ENCODE measurements around the gene F9.

Gene F9

DNA sequence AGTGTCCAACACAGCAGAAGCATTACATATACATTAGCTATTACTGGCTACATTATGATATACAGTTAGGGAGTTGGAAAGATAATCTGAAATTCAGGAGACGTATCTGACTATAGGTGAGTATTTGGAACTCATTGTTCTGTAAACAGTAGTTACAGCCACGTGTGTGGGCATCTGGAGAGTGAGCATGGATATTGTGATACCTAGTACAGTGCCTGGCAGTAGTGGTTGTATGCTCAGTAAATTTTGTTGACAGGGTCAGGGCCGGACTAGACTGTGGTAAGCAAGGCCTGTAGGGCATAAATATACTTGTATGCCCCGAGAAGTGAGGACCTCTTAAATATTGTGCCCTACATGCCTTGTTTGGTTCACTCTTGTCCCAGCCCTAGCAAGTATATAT lies 2.9 kb downstream of the F9 start:
- CTCF ChIA-PET = no interaction called here
- POLR2A ChIA-PET = no interaction called here
- no peak for DNase-seq (ENCODE audit: extremely low spot score)
- TF ChIP-seq, protein P1, sequence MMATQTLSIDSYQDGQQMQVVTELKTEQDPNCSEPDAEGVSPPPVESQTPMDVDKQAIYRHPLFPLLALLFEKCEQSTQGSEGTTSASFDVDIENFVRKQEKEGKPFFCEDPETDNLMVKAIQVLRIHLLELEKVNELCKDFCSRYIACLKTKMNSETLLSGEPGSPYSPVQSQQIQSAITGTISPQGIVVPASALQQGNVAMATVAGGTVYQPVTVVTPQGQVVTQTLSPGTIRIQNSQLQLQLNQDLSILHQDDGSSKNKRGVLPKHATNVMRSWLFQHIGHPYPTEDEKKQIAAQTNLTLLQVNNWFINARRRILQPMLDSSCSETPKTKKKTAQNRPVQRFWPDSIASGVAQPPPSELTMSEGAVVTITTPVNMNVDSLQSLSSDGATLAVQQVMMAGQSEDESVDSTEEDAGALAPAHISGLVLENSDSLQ (IDR thresholded peaks at IDR 0.05) = no peak
- TF ChIP-seq LEF1 (IDR thresholded peaks at IDR 0.05; ENCODE audit: borderline replicate concordance) (no peak), CTBP1 (IDR thresholded peaks at IDR 0.05; ENCODE audit: borderline replicate concordance) (no peak), FOXM1 (IDR thresholded peaks at IDR 0.05; ENCODE audit: borderline replicate concordance) (no peak), SUZ12 (IDR thresholded peaks at IDR 0.05) (no peak), ZNF384 (IDR thresholded peaks at IDR 0.05) (no peak), SP1 (IDR thresholded peaks at IDR 0.05) (no peak), FOXA1 (IDR thresholded peaks at IDR 0.05) (no peak), ELF4 (IDR thresholded peaks at IDR 0.05) (no peak)

DNA sequence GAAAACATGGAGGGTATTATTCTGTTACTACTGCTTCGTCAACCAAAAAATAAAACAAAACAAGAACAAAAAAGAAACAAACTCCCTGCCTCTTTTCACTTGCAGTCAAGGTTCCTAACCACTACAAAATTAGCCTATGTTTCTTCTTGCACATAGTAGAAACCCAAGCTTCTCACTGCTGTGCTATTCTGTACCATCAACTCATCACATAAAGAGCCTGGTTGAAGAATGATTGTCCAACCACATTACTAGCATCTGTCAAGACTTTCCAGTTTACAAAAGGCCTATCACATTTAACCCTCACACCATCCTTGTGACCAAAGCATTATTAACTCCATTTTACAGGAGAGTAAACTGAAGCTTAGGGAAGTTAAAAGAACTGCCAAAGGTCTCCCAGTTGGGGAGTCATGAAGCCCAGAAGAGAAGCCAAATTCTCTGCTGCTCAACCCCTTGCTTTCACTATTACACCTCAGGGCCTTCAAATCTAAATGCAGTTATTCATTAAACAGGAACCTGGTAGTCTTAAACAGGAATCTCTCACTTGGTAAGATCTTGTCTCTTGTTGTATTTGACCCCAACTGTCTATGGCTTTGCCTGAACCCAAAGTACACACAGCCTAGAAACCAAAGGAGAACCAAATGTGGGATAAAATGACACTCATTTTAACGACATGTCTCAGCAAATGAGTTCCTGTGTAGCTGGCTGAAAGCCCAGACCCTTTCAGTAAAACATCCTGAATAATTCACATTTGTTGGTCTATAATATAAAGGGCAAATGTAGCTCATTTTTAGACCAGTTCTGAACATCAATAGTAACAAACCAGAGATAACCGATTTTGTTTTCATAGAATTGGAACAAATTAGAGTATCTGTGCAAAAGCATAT lies 8.6 kb downstream of the F9 start:
- ChIA-PET CTCF (no interaction called here), POLR2A (no interaction called here)
- no peak for DNase-seq (ENCODE audit: extremely low spot score)
- no peak for TF ChIP-seq NFRKB (IDR thresholded peaks at IDR 0.05)
- TF ChIP-seq ZNF384 (IDR thresholded peaks at IDR 0.05) = no peak
- no peak for TF ChIP-seq LEF1 (IDR thresholded peaks at IDR 0.05; ENCODE audit: borderline replicate concordance)

DNA sequence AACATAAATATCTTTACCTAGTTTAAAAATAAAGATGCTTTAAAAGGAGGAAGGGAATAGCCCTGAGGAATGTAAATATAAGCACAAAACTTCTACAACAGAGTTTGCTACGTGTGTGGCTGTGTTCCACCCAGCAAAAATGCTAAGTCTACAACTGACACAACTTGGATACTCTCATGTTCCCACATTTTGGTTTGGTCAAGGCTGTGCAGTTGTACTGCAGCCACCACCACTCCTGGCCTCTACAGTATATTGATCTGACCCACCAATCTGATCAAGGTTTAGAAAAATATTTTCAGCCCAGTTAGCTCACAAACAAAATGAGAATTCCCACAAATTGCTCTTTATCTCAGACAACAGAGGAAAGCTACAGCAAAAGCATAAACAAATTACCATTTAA lies 12.1 kb downstream of the F9 start:
- POLR2A ChIA-PET = no interaction called here

DNA sequence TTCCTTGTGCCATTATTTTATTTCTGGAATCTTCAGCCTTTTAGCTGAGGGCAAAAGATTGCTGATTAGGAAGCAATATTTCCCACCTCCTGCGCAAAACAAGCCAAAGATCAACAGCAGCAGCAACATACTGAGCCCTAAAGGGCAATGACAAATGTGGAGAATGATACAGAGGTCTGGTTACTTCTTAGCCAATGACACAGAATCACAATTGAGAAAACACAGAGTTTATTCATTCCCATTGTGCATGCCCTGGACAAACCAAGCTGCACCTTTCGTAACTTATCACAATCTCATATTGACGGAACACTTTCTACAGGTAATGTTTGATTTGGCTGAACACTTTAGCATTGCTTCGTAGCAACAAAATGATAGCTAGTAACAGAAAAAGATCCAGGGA lies 13.4 kb downstream of the F9 start:
- TF ChIP-seq FOXM1 (IDR thresholded peaks at IDR 0.05; ENCODE audit: borderline replicate concordance) (no peak), ZNF384 (IDR thresholded peaks at IDR 0.05) (no peak), CTBP1 (IDR thresholded peaks at IDR 0.05; ENCODE audit: borderline replicate concordance) (no peak), NFRKB (IDR thresholded peaks at IDR 0.05) (no peak), L3MBTL2 (conservative IDR thresholded peaks at IDR 0.05) (no peak), FOXK2 (IDR thresholded peaks at IDR 0.05) (no peak), TARDBP (IDR thresholded peaks at IDR 0.05) (no peak), BHLHE40 (IDR thresholded peaks at IDR 0.05; ENCODE audit: borderline replicate concordance) (no peak), SP1 (IDR thresholded peaks at IDR 0.05) (no peak), FOXA1 (IDR thresholded peaks at IDR 0.05) (no peak), ELF4 (IDR thresholded peaks at IDR 0.05) (no peak), HDGF (IDR thresholded peaks at IDR 0.05; ENCODE audit: borderline replicate concordance) (no peak)
- CTCF ChIA-PET = no interaction called here
- DNase-seq (ENCODE audit: extremely low spot score) = no peak
- POLR2A ChIA-PET = no interaction called here

More for the DNA sequence above, 12.1 kb downstream of the F9 start:
- CTCF ChIA-PET = no interaction called here
- TF ChIP-seq BHLHE40 (IDR thresholded peaks at IDR 0.05; ENCODE audit: borderline replicate concordance) (no peak), SUZ12 (IDR thresholded peaks at IDR 0.05) (no peak), ZNF384 (IDR thresholded peaks at IDR 0.05) (no peak), LEF1 (IDR thresholded peaks at IDR 0.05; ENCODE audit: borderline replicate concordance) (no peak), L3MBTL2 (conservative IDR thresholded peaks at IDR 0.05) (no peak)
- no peak for DNase-seq (ENCODE audit: extremely low spot score)

DNA sequence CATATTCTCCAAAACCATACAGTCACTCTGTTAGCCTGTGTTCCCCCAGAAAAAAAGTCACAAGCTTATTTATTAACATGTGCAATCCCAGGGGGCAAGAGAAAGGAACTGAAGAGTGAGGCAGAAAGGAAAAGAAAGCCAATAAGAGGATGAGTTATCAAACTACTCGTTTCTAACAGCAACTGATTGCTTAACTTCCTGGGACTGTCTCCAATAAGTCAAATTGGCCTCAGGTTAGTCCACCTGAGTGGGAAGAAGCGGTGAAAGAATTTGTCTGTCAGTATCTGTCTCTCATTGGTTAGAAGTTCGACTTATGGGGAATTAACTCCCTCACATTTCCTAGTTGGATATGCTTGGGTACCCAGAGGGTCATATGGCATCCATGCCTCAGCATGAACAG lies 14.1 kb downstream of the F9 start:
- ChIA-PET CTCF (no interaction called here), POLR2A (no interaction called here)
- DNase-seq (ENCODE audit: extremely low spot score) = no peak
- no peak for TF ChIP-seq HDGF (IDR thresholded peaks at IDR 0.05; ENCODE audit: borderline replicate concordance)
- TF ChIP-seq SUZ12 (IDR thresholded peaks at IDR 0.05) = no peak
- TF ChIP-seq, protein P1 (IDR thresholded peaks at IDR 0.05) = no peak
- TF ChIP-seq CTBP1 (IDR thresholded peaks at IDR 0.05; ENCODE audit: borderline replicate concordance) = no peak
- no peak for TF ChIP-seq ZNF384 (IDR thresholded peaks at IDR 0.05)
- no peak for TF ChIP-seq FOXM1 (IDR thresholded peaks at IDR 0.05; ENCODE audit: borderline replicate concordance)

DNA sequence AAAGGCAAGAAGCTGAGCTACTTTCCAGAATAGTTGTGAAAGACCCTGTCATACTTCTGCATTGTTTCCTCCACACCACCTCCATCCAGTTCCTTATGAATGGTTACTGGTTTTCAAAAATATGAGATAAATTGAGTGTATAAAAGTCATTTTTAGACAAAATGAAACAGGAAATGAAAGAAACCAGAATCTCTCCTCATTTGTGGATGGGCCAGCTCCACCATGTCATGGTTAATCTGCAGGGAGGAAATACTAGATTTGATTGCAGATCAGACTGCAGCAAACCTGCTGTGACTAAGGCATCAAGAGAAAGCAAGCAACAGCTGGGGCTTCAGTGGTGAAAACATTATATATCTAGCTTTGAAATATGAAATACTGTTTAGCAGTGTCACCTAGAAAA lies 23.8 kb downstream of the F9 start:
- POLR2A ChIA-PET = no interaction called here
- CTCF ChIA-PET = no interaction called here
- DNase-seq (ENCODE audit: extremely low spot score) = no peak
- TF ChIP-seq FOXK2 (IDR thresholded peaks at IDR 0.05) (no peak), FOXM1 (IDR thresholded peaks at IDR 0.05; ENCODE audit: borderline replicate concordance) (no peak), LEF1 (IDR thresholded peaks at IDR 0.05; ENCODE audit: borderline replicate concordance) (no peak), ELF4 (IDR thresholded peaks at IDR 0.05) (no peak), ARNT (IDR thresholded peaks at IDR 0.05) (no peak), FOXA1 (IDR thresholded peaks at IDR 0.05) (no peak), TARDBP (IDR thresholded peaks at IDR 0.05) (no peak), ZNF384 (IDR thresholded peaks at IDR 0.05) (no peak), NFRKB (IDR thresholded peaks at IDR 0.05) (no peak)
- TF ChIP-seq, protein P1 (IDR thresholded peaks at IDR 0.05) = no peak
